Hematopoietic multipotent progenitor cell treated with erythropoietin and hydrocortisone succinate and interleukin-3 and kit ligand, for 8 days (in vitro differentiated cells): ENCODE data around the gene MYO7A.
"Not testable (repeated sequence)": the region's sequence is repeated elsewhere in the genome, so short reads cannot be mapped to it uniquely, and the experiment has no call there.

Experiments
- DNase-seq: peaks from one replicate; pipeline ENCODE4 v3.0.0-alpha.2; 2015

MYO7A gene

GRCh38 chr11:77093056-77093891, 34.8 kb upstream of the MYO7A start:
- no peak for DNase-seq

DNA sequence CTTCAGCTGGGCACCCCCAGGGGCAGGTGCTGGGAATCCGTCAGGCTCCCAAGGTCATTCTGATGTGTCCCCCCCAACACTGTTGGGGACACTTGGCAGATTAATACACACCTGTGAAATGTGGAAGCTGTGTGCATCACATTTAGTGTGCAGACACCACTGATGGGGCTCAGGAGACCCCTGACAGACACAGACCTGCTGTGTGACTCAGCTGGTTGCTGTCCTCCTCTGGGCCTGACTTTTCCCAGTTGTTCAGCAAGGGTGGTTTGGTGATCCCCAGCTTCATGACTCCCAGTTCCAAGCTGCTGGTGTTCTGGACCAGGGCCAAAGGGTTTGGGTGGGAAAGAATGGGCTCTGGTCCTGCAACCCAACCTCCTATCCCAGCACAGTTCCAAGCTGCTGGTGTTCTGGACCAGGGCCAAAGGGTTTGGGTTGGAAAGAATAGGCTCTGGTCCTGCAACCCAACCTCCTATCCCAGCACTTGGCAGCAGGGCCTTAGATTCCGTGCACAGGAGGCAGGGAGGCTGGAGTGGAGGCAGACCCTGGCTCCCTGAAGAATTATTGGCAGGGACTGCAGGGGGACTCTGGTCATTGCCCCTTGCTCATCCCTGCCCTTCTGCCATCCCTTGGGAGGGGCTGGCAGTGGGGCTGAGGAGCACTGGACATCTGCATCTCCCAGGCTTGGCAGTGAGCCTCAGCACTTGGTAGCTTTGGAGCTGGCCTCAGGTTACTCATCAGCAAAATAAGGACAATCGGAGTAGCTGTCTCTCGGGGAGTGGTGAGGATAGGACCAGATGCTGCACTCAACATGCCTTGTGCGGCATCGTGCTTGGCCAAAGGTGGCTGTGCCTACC, 33.8 kb upstream of the MYO7A start:
- no peak for DNase-seq

DNA sequence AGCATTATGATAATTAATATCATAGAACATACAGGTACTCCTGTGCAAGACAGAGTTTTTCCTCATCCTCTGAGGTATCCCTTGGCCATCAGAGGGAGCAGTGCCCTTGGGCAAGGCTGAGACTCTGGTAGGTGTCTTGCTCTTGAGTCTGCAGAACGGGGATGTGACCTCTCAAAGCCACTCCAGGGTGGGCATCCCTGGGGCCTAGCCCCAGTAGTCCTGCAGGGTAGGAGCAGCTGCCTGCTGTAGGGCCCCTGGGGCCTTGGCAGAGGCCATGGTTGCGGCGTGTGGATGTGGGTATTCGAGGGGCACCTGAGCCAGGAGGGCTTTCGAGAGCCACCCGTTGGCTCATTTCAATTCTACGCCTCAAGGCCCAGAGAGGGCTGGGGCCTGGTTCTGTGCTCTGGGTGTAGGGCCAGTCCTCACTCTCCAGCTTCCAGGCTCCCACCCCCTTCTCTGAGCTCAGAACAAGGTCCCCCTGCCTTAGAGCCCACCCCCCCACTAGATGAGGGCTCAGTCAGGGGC, 33.1 kb upstream of the MYO7A start:
- DNase-seq = no peak

- no peak for DNase-seq
These were observed 32.2 kb upstream of the MYO7A start for GRCh38 chr11:77095551-77096490.

- no peak for DNase-seq
These were observed 31.4 kb upstream of the MYO7A start for GRCh38 chr11:77096591-77097019.

GRCh38 chr11:77097180-77097579, 30.9 kb upstream of the MYO7A start:
- DNase-seq = not testable (repeated sequence)

DNA sequence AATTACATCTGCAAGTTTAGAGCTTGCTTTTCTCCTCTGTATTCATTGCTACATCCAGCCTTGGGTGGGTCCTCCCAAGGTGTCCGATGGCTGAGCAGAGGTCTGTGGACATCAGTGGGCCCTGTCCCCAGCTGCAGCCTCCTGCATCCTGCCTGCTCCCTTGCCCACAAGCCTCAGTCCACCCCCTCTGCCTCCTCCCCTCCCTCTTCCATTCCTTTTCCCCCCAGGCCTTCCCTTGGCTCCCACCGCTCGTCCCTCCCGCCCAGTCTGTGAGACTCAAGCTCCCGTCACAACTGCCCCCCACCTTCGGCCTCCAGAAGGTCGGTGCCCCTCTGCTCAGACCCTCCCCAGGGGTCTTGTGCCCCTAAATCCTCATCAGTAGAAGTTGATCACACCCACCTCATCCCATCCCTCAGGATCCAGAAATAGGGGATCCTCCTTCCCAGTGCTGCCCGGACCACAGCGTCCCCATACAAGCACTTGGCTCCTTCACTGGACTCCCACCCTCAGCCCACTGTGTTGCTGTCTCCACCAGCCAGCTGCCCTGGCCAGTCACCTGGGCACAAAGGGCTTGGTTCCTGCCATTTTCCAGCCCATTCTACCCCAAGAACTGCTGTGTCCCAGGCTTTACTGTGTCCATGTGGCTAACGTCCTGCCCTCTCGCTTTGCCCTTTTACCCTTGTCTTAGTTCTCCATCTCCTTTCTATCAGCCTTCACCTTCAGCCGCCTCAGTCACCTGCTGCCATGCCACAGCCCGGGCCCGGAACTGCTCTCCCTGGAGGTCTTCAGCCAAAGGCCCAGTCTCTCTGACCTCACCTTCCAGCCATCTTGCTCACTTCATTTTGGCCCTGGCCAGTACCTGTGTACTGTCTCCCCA, 27.6 kb upstream of the MYO7A start:
- DNase-seq = no peak

- DNase-seq = peak; percentile 67
These were observed 27.0 kb upstream of the MYO7A start for GRCh38 chr11:77101043-77101537.

DNA sequence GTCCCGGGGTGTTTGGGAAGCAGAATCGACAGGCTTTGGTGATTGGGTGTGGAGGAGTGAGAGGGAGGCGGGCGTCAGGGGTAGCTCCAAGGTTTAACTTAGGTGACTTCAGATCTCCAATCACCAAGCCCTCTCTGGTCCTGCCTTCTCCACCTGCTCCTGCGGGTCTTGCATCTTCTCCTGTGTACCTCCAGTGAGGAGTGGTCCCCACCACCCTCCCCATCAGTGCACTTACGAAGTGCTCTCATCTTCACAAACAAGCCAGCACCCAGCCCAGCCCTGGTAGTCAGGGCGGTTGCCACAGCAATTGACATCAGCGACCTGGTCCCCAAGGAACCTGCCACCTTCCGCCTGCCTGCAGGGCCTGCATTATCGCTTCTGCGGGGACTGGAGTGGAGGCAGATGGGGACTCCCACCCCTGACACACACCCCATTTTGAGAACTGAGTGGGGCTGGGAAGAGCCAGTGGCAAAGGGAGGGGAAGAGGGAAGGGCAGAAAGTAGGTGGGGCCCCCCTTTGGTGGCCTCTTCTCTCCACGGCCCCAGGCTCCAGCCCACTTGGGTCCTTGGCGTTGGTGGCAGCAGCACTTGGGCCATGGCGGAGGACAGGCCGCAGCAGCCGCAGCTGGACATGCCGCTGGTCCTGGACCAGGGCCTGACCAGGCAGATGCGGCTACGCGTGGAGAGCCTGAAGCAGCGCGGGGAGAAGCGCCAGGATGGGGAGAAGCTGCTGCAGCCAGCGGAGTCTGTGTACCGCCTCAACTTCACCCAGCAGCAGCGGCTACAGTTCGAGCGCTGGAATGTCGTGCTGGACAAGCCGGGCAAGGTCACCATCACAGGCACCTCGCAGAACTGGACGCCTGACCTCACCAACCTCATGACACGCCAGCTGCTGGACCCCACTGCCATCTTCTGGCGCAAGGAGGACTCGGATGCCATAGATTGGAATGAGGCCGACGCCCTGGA, 25.5 kb upstream of the MYO7A start, which contains the start of gene OMP:
TSS of gene OMP (plus strand) at position 595 of the 965 bp plus-strand sequence. CDS start at position 595, 0 bp downstream.
- DNase-seq = no peak

GRCh38 chr11:77103319-77103718, 24.7 kb upstream of the MYO7A start:
- DNase-seq = no peak

GRCh38 chr11:77104727-77105126, 23.3 kb upstream of the MYO7A start:
- no peak for DNase-seq

DNA sequence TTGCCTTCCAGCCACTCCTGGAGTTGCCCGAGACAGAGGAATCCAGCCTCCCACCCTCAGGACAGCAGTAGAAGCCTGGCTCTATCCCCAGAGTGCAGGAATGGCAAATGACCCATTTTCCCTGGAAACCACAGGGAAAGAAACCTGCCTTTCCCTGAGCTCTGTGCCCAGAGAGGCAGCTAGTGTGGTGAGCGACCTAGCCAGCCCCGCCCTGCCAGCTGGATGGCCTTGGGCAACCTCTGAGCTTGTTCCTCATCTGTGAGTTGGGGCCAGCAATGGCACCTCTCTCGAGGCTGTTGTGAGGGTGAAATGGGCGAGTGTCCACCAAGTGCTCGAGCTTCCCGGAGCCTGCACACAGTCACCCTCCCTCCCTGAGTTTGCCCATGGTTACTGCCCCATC, 21.7 kb upstream of the MYO7A start:
- no peak for DNase-seq

DNA sequence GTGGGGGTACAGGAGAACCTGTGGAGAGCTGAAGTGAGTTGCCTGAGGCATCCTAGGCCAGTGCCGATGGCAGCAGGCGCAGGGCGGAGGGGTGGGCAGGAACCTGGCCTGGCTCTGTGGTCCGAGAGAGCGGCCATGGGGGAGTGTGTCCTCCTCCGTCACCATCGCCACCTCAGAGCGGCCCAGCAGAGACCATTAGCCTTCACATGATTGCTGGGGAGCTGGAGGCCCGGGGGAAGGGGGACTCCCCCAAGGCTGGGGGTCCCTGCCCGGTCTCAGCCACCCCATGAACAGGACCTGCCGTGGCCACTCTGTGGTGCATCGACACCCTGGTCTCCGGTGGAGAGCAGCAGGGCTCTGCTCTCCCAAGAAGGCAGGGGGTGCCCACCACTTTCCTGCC, 21.3 kb upstream of the MYO7A start:
- no peak for DNase-seq

DNA sequence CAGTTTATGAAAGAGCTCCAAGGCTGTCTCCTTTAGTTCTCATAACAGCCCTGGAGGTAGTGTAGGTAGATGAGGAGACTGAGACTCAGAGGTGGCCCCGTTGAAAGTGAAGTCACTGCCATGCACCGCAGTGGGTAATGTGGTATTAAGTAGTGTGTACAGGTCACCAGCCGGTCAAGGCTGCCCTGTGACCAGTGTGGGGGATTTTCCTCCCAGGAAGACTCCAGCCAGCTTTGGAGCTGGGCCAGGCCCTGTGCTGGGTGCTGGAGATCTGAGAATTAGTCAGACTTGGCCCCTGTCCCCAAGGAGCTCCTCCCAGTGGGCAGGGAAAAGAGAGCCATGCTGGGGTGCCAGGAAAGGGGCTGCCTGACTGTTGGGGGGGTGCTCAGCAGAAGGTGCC, 20.1 kb upstream of the MYO7A start:
- no peak for DNase-seq

DNA sequence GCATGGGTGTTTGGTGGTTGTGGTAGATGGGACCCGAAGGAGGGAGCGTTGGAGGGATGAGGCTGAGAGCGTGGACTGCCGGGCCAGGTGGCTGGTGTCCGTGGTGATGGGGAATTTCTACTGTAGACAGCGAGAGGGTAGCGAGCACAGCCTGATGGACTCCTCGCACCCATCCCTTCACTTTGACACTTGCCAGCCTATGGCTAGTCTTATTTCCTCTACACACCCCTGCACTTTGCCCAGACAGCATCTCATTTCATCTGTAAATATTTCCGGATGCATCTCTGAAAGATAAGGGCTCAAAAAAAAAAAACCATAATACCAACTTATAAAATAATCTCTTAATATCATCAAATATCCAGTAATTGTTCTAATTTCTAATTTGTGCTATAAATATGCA, 19.6 kb upstream of the MYO7A start:
- DNase-seq = no peak

- no peak for DNase-seq
These were observed 18.6 kb upstream of the MYO7A start for GRCh38 chr11:77109236-77110019.

DNA sequence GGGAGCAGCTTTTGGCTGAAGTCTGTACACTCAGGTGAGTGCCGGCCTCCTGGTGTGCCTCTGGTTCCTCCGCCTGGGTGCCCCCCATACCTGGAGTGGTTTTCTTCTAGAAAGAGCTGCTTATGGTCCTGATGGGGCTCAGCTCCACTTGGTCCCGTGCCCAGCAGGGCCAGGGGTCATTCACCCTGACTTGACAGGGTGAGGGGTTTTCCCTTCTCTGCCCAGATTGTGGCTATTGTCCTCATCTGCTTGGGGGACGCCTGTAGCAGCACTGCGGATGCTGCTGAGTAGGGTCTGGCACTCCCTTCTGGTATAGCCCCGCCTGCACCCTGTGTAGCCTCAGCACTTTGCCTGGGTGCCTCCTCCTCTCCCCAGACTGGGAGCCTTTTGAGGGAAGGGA, 17.2 kb upstream of the MYO7A start:
- DNase-seq = no peak

- DNase-seq = no peak
These were observed 16.8 kb upstream of the MYO7A start for GRCh38 chr11:77111277-77111676.

GRCh38 chr11:77111946-77112345, 16.1 kb upstream of the MYO7A start:
- DNase-seq = no peak
